LNCAP (cell line): Measurements from ENCODE around the gene APOB.

Source experiments
- CTCF ChIP-seq: fragments of 450-650 bp; IDR thresholded peaks from 2 replicates; pipeline ENCODE4 v1.5.1; 2017; ENCODE audit warnings: mild to moderate bottlenecking

The APOB gene

GRCh38 chr2:21034156-21034971, 9.5 kb downstream of the APOB start:
- no peak for TF ChIP-seq CTCF

- TF ChIP-seq CTCF: no peak
Measured at GRCh38 chr2:21033237-21034155, 10.4 kb downstream of the APOB start.

- no peak for TF ChIP-seq CTCF
Measured at GRCh38 chr2:21032338-21033236, 11.3 kb downstream of the APOB start.

GRCh38 chr2:21030983-21031968, 12.6 kb downstream of the APOB start:
- no peak for TF ChIP-seq CTCF

- no peak for TF ChIP-seq CTCF
Measured at GRCh38 chr2:21029519-21029918, 14.4 kb downstream of the APOB start.

- no peak for TF ChIP-seq CTCF
Measured at GRCh38 chr2:21028021-21028947, 15.6 kb downstream of the APOB start.
